ENCODE measurements around the gene MTARC2. TPM values are rescaled to one million over a fixed set of nuclear protein-coding genes. Genes with fewer than 3 reads are reported as not detected.
A peak's percentile ranks its signal among the peaks of the same experiment; 100 is the strongest.

The MTARC2 gene
- total and polyA plus RNA-seq, 7 donors = 4.1 to 12.4 (median 8.8) TPM

GRCh38 chr1:220764757-220765156 lies 16.6 kb downstream of the MTARC2 start:
- H3K9me3 ChIP-seq = no peaks in the 10 kb centered on the region
- no peak overlapping the region for H3K4me3 ChIP-seq
- no peaks in the 10 kb centered on the region for H3K27me3 ChIP-seq (ENCODE audit: insufficient read depth in 3 of 3, low read length in 2 of 3)
- intact Hi-C loops (cut with DNase I) = no loop called here
- no peak overlapping the region for H3K27ac ChIP-seq
- peaks cover 7% of the 10 kb centered on the region for H3K4me1 ChIP-seq
- no peak for TF ChIP-seq CTCF (IDR thresholded peaks at IDR 0.05)
- 95 to 98% (median 96%) methylated on average over 3 of the region's 3 CpGs for WGBS, 3 donors
- ATAC-seq (no peak), DNase-seq (no peak)
- H3K36me3 ChIP-seq (ENCODE audit: insufficient read depth in 1 of 2, low read depth in 1 of 2) = peaks cover 3 to 57% of the 10 kb centered on the region in 2 donors

- intact Hi-C loops (cut with DNase I) = no loop called here
These were observed 19.4 kb downstream of the MTARC2 start for GRCh38 chr1:220767312-220768125.

GRCh38 chr1:220768126-220768601 lies 20.0 kb downstream of the MTARC2 start:
- intact Hi-C loops (cut with DNase I) = no loop called here
- TF ChIP-seq CTCF (IDR thresholded peaks at IDR 0.05) = no peak
- WGBS, 3 donors = 45 to 76% (median 47%) methylated on average over 5 of the region's 5 CpGs
- peak in 1 of 4 donors; percentile 53 for ATAC-seq
- no peak for DNase-seq
- peaks cover 7% of the 10 kb centered on the region for H3K4me1 ChIP-seq
- H3K27ac ChIP-seq = no peak overlapping the region
- H3K27me3 ChIP-seq (ENCODE audit: insufficient read depth in 3 of 3, low read length in 2 of 3) = no peaks in the 10 kb centered on the region
- no peak overlapping the region for H3K4me3 ChIP-seq
- no peaks in the 10 kb centered on the region for H3K9me3 ChIP-seq
- peaks cover 0 to 61% of the 10 kb centered on the region in 2 donors for H3K36me3 ChIP-seq (ENCODE audit: insufficient read depth in 1 of 2, low read depth in 1 of 2)

More at GRCh38 chr1:220767312-220768125, 19.4 kb downstream of the MTARC2 start:
- peaks cover 7% of the 10 kb centered on the region for H3K4me1 ChIP-seq
- no peaks in the 10 kb centered on the region for H3K9me3 ChIP-seq
- DNase-seq = no peak
- no peak for TF ChIP-seq CTCF (IDR thresholded peaks at IDR 0.05)
- ATAC-seq = peak in 2 of 4 donors; percentile 40 to 68
- WGBS, 3 donors = 46 to 62% (median 49%) methylated on average over 8 of the region's 8 CpGs
- H3K36me3 ChIP-seq (ENCODE audit: insufficient read depth in 1 of 2, low read depth in 1 of 2) = peaks cover 0 to 67% of the 10 kb centered on the region in 2 donors
- no peak overlapping the region for H3K4me3 ChIP-seq
- H3K27me3 ChIP-seq (ENCODE audit: insufficient read depth in 3 of 3, low read length in 2 of 3) = no peaks in the 10 kb centered on the region
- H3K27ac ChIP-seq = no peak overlapping the region

GRCh38 chr1:220769205-220769604 lies 21.1 kb downstream of the MTARC2 start:
- ATAC-seq (no peak), DNase-seq (no peak)
- intact Hi-C loops (cut with DNase I) = no loop called here
- no peak for TF ChIP-seq CTCF (IDR thresholded peaks at IDR 0.05)
- no peak overlapping the region for H3K4me3 ChIP-seq
- H3K9me3 ChIP-seq = no peaks in the 10 kb centered on the region
- WGBS, 3 donors = 96 to 98% (median 96%) methylated on average over 13 of the region's 13 CpGs
- H3K27ac ChIP-seq = no peak overlapping the region
- peaks cover 0 to 52% of the 10 kb centered on the region in 2 donors for H3K36me3 ChIP-seq (ENCODE audit: insufficient read depth in 1 of 2, low read depth in 1 of 2)
- H3K4me1 ChIP-seq = peaks cover 7% of the 10 kb centered on the region
- H3K27me3 ChIP-seq (ENCODE audit: insufficient read depth in 3 of 3, low read length in 2 of 3) = no peaks in the 10 kb centered on the region
